ENCODE data around the gene TDRD6.

Gene TDRD6

DNA sequence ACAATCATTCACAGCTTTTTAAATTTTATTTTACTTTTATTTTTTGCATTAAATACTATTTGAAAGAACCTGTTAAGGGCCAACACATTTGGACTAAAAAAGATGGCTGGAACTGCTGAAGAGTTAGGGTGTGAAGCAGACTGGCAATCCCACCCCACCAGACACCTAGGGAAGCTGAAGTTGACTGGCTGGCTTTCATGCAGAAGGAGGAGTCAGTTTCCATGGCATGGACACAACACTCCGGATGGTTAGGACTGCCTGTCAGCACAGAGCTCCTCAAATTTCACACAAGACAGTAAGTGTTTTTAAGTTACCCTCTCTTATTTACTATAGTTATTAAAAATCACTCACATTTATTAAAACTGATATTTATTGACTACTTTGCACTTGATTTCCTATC lies 59.0 kb downstream of the TDRD6 start, which contains the start of gene ANKRD66:
TSS of gene ANKRD66 (plus strand) at position 238 of the 400 bp plus-strand sequence. CDS start 5,016 bp downstream, outside the sequence.
- DNase-seq, result no peak

- no peak for DNase-seq
These were observed 61.3 kb downstream of the TDRD6 start for GRCh38 chr6:46748940-46749503.

GRCh38 chr6:46749731-46750130 lies 62.0 kb downstream of the TDRD6 start:
- DNase-seq, result no peak

DNA sequence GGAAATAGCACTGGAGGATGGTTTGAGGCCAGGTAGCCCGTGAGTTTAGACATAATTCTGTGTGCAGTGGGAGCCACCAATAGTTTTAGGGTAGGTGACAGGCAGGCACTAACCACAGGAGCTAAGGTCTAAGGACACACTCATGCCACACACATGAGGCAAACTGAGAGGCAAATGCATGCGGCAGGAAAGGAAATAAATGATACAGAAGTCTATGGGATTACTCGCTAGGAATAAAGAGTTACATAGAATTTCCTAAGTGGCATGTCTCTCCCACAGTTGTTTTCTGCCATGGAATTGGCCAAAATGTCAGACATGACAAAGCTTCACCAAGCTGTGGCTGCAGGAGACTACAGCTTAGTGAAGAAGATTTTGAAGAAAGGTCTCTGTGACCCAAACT lies 64.0 kb downstream of the TDRD6 start:
- no peak for DNase-seq

Measured in NCI-H1930 (cell line).